T-helper 9 cell (primary cell): ENCODE results near the gene VWA3A.
"Not testable (repeated sequence)": the region's sequence is repeated elsewhere in the genome, so short reads cannot be mapped to it uniquely, and the experiment has no call there.

Experiments
- DNase-seq: peaks from one replicate; pipeline ENCODE4 v3.0.0-alpha.2; 2020
- total RNA-seq, 2 donors: gene quantifications; one replicate each; lab custom pipeline; 2026; lab: John Stamatoyannopoulos, UW

Gene VWA3A
- total RNA-seq = 0.63 to 1.2 reads per million in 2 donors

DNA sequence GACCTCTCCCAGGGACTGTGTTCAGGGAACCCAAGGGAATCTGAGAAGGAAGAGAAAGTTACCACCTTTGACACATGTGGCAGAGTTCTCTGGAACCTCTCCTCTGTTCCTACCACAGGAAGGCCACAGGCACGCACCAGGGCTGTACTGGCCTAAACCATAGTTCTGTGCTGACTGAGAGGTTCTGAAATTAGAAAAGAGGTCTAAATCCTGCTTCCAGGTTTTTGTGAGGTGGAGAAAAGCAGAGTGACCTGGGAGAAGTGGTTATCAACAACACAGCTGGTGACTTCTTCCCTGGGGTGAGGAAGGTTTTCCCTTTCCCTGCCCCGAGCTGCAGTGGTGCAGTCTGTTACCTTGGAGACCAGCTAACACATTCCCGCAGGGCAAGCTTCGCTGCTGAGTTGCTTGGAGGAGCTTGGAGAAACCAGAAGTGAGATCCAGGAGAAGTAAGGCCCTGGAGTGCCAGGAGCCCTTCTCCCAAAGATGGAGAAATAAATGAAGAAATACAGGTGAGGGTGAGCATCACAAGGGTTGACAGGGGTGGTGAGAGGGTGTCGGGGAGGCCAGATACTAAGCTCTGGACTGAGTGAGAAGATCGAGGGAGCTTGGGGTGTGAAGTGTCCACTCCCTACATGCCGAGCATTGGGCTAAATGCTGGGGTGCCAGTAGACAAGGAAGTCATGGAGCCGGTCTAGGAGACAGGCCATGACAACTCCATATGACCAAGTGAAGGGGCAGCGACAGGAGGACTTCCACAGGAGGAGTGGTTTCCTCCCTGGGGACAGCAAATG, at the start of gene VWA3A:
TSS of gene VWA3A (plus strand) at position 399 of the 791 bp plus-strand sequence. CDS start at position 496, 97 bp downstream.
- no peak for DNase-seq

DNA sequence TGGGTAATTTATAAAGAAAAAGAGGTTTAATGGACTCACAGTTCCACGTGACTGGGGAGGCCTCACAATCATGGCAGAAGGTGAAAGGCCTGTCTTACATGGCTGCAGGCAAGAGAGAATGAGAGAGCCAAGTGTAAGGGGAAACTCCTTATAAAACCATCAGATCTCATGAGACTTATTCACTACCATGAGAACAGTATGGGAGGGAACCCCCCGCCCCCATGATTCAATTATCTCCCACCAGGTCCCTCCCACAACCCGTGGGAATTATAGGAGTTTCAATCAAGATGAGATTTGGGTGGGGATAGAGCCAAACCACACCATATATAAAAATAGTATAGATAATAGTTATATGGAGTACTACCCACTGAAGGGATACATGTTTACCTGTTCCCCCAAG, 48.5 kb upstream of the VWA3A start:
- DNase-seq = not testable (repeated sequence)

- not testable (repeated sequence) for DNase-seq
These were observed 46.5 kb upstream of the VWA3A start for GRCh38 chr16:22045888-22046287.

GRCh38 chr16:22050963-22051362, 41.4 kb upstream of the VWA3A start:
- no peak for DNase-seq

GRCh38 chr16:22052980-22053379, 39.4 kb upstream of the VWA3A start:
- DNase-seq = no peak

DNA sequence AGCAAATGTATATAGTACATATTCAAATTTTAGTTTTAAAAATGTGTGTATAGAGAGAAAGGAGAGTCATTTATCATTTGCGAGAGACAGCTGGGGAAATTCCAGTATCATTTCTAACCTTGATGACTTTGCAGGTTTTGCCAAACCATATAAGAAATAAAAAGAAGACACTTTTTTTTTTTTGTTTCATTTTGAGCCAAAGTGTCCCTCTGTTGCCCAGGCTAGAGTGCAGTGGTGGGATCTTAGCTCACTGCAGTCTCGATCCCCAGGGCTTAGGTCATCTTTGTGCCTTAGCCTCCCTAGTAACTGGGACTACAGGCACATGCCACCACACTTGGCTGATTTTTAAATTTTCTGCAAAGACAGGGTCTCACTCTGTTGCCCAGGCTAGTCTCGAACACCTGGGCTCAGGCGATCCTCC, 38.4 kb upstream of the VWA3A start:
- DNase-seq = no peak

DNA sequence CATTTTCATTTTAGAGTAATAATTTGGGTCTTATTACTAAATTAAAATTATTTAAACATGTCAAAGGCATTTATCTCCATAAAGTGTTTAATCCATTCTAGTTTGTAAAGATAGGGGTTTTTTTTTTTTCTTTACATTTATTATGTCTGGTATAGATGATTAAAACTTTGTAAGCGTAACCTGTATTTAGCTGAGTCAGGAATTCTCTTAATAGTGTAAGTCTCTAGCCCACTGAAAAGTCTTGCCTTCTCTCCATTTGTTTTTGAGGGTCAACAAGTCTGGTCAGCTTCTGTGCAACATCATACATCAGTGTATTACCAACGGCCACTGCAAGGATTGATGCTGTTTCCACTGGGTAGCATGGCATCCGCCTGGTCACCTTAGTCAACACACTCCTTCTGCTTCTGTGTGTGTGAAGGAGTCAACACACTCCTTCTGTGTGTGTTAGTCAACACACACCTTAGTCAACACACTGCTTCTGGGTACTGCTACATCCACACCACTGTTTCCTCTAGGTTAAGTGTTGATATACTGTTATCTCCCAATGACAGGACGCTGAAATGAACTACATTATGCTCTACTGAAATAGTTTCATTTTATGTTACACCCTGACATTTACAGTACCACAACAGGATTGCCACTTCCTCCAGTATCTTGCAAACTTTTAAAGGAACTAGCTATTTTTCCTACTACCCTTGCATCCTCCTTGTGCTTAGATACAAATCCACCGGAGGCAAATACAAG, 37.3 kb upstream of the VWA3A start:
- DNase-seq = no peak

DNA sequence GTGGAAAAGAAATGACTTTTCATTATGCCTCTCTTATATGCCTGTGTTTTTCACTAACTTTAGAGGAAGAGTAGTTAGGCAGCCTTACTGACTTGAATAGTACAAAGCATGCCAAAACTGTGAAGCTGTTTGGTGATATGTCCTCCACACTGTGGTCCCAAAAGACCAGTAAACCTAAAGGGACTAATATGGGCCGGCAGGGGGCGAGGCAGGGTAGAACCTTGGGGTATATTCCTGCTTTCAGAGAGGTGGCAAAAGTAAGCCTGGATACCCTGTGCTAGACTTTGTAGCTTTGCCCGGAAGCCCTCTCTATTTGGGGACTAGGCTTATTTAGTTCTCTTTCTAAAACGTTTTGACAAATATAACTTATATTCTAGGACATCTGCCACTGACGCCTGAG, 36.5 kb upstream of the VWA3A start:
- no peak for DNase-seq

- no peak for DNase-seq
These were observed 28.4 kb upstream of the VWA3A start for GRCh38 chr16:22063888-22064467.

DNA sequence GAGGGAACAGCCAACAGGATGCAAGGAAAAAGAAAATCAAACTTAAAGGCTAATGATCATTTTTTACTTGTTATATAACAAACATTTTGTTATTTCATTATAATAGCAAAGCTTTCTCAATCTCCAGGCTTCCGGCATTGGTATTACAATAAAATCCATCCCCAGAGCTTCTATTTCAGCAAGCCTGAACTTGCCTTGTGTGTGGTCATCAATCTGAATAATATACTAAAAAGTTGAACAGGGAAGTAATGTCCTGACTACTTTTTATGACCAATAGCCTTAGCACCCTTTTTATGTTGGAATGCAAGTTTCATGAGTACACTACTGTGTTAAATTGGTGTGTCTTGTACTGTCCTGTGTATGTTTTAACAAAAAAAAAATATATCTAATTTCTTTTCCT, 27.1 kb upstream of the VWA3A start:
- DNase-seq = no peak

DNA sequence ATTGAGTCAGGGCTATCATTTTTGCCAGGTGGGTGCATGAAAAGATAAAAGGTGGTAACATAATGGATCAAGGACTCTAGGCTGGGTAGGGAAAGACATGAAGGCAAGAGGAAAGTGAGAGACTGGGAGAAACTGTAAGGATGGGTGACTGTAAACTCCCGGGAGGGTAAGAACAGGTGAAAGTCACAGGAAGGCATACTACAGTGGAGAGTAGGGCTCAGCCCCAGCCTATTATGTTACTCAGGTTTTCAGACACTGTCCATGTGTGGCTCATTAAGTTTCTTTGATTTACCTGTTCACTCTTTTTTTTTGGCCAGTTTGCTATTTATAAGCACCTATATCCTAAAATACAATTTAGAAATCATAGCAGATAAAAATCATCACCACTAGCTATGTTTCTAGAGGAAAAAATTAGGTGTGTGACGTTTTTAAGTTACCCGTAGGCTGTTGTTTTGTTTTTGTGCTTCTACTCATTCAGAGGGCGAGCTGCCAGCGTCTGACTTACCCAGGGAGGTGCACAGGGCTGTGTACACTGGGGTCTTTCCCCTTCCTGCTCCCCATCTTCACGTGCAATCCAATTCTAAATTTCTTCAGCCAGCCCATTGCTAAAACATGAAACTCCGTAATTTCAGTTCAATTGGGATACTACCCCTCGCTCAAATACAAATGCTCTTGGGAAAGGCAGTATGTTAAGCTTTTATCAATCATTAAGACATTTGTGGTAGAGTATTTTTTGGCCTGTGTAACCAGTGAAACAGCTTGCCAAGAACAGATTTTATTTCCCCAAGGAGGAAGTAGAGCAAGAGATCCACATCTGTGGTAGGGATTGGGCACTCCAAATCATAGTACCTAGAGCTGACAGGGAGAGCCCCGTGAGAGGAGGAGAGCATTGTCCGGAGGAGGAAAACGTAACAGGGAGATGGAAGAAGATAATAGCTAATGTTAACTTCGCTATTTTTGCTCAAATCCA, 21.7 kb upstream of the VWA3A start:
- no peak for DNase-seq

DNA sequence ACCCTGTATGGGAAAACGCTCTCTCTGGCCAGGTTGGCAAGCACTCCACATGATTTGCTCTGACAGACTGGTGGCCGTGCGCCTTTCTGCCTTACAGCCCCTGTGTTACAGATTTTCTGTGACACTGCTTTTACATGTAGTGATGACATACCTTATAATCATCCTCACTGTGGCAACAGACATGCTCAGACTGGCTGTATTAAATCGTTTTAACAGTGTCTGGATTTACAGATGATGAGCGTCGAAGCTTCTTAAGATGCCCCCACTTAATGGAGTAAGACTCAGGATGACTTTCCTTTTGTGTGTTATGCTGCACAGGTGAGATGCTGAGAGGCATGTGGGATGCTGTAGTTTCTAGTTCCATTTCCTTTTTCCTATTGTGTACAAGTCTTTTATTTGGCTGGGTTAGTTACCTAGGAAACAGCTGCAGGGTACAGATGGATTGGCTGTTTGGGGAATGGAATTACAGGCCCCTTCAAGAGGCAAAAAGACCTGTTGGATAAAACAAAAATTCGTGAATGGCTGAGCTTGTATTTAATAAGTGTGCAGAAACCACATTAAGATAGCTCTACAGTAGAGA, 20.9 kb upstream of the VWA3A start:
- no peak for DNase-seq

DNA sequence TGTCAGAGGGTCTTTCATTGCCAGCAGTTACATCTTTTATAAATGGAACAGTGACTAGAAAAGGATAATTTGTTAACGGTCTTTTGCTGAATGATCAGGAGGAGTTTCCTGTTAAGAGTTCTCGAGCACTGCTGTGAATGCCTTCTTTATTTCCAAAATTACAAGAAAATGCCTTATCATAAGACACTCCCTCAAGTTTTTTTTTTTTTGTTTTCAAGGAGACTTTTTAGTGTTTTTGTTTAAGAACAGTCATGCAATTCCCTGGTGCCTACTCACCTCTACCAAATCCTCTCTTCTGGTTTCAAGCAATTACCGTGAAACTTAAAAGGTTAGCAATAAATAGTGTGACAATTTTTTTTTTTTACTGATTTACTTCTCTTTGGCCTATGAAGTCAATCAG, 19.0 kb upstream of the VWA3A start:
- DNase-seq = no peak

DNA sequence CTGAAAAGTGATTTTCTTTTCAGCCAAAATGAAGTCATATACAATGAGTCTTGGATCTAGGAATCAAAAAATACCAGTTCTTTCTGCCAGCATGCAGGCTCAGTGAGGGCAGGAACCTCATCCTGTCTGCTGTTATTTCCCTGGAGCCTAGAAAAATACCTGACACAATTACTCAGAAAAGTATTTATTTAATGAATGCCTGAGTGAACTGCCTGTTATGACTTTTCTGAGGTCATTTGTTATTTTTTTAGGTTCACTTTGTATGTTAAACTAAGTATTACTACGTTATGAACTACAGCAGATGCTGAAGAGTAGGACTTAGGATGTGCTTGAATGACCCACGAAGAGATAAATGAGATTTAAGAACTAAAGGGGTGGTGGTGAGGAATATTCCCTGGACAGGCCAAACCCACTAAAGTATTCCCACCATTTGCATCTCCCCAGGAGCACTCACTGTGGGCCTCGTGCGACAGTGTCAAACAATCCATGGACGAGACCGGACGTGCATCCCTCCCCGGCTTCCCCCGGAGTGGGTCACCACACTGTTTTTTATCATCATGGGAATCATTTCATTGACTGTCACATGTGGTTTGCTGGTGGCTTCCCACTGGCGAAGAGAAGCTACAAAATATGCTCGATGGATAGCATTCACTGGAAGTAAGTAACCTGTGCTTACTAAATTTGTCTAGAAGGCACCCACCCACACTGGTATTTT, 17.1 kb upstream of the VWA3A start:
- DNase-seq = no peak

DNA sequence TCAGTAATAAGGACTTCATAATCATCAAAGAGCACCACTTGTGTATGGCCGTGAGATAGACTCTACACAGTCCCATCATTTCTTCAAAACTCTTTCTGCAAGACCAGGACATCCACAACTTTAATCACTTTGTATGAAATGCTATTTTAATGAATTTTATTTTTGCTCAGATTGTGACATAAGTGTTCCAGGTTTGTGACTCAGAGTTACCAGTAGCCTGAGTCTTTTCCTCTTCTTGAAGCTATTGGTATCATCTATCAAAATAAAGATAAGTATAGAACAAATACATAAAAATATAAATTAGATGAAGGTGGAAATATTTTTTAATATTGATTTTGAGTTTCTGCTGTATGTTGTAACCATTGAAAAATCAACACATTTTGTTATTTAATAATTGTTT, 16.6 kb upstream of the VWA3A start:
- no peak for DNase-seq

DNA sequence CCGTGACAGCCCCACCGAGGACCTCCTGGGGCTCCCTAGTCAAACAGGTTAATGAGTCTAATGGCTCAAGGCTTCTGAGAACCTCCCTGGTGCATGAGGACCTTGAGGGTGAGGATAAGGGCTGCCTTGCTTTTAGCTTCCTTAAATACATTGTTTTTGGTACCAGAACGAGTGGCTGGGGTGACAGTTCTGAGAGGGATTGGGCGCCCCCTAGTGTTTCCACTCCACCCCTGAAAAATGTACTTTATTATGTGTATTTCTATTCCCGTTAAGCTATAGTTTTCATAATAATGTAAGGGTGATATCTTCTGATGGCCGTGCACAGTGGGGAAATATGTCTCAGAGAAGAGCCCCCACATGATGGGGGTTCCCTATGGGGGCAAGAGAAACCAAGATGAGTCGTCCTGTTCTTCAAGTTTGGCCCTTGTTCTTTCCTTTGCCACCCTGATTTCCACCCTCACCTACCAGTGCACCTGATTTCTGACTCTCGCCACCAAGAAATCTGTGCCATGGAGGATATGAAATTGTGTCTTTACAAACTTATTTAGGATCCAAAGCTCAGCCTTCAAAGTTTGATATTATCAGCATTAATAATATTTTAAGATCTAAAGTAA, 14.5 kb upstream of the VWA3A start:
- DNase-seq = peak; percentile 64

GRCh38 chr16:22078656-22079055, 13.7 kb upstream of the VWA3A start:
- no peak for DNase-seq

DNA sequence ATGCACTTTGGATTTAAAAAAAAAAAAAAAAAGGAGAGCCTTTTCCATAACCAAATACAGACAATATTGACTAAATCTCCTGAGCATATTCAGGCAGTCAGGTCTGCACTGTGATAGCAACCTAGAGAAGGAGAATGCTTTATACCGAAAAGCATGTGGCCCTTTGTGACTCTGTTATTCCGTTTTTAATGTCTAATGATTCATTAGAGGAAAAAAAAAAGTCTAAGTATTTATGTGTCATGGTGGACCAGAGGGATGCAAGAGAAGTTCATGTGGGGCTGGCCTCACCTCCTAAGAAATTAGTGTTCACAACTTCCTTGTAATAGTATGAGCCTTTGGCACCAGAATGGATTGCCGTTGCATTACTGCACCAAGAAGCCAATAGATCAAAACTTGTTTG, 11.3 kb upstream of the VWA3A start:
- no peak for DNase-seq

DNA sequence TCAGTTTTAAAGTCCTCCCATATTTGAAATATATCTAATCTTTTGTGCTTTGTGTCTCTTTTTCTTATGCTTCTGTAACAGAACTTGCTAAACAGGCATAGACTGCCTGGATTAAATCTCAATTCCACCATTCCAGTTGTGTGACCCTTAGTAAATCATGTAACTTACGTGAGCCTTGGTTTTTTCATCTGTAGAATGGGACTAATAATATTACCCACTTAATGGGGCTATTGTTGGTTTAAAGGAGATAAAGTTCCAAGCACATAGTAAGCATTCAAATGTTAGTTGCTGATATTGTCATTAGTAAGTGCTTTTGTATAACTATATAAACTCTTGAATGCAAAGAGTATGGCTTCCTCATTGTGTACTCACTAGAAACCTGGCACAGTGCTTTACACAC, 5.9 kb upstream of the VWA3A start:
- no peak for DNase-seq

DNA sequence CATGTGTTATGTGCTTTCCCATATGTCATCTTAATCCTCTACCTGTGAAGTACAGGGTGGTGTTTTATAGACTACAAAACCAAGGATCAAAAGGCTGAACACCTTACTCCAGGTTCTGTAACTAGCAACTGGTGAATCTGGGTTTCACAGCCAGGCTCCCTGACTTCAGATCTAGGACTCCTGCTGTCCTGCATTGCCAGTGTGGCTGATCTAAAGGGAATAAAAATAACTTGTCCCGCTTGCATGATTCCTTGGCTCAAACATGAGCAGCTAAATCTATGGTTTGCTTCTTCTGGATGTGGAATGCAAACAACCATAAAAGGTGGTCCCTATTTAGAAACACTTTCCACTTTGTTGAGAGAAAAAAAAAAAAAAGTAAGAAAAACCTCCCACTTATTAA, 3.7 kb upstream of the VWA3A start:
- no peak for DNase-seq

GRCh38 chr16:22089910-22090309, 2.4 kb upstream of the VWA3A start:
- no peak for DNase-seq
